Esophagus mucosa (tissue), 1 donor: ENCODE results near the gene PTPRG. TPM values are rescaled to one million over a fixed set of nuclear protein-coding genes. Genes with fewer than 3 reads are reported as not detected.

Experiments used
- ATAC-seq: fragments of 200-7000 bp; cut with Tn5 transposase; one replicate; pipeline ENCODE4 v1.9.1; 2020
- total RNA-seq: library from RNA; stranded (reverse); gene quantifications from one replicate; pipeline ENCODE4 v1.2.4, GENCODE V29; 2023
- donor health status: DM: yes; HTN: yes; CAD: no.

PTPRG gene
- total RNA-seq, 1 donor from 2014 or later, result 9.2 TPM

DNA sequence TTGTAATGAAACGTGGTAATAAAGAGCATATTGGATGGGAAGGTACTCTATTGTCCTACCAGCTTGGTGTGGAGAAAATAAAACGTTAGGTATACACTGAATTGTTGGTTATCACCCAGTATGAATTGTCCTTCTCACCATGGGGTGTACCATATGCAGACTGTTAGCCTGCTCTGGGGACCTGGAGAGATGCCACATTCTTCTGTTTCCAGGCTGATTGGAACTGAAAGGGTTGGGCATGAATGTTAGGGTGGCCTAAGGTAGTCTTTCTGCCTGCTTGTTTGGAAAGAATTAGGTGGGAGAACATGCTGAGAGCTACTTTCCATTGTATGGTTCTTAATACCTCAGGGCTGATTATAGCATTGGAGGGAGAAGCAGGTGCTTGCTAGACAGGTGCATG, 340.6 kb downstream of the PTPRG start:
- ATAC-seq, result no peak

DNA sequence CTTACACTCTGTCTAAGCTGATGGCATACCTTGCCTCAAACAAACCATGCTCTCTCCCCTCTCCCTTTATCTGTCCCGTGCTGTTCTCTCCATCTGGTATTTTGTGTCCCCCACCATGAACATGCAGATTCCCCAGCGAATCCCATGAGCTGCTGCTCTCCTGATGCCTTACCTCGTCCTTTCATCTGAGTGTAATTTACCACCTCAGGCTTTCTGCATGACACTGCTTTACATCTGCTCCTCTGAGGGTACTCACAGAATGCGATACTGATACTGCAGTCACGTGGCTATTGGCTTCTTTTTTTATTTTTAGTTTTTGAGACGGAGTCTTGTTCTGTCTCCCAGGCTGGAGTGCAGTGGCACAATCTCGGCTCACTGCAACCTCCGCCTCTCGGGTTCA, 341.7 kb downstream of the PTPRG start:
- no peak for ATAC-seq

DNA sequence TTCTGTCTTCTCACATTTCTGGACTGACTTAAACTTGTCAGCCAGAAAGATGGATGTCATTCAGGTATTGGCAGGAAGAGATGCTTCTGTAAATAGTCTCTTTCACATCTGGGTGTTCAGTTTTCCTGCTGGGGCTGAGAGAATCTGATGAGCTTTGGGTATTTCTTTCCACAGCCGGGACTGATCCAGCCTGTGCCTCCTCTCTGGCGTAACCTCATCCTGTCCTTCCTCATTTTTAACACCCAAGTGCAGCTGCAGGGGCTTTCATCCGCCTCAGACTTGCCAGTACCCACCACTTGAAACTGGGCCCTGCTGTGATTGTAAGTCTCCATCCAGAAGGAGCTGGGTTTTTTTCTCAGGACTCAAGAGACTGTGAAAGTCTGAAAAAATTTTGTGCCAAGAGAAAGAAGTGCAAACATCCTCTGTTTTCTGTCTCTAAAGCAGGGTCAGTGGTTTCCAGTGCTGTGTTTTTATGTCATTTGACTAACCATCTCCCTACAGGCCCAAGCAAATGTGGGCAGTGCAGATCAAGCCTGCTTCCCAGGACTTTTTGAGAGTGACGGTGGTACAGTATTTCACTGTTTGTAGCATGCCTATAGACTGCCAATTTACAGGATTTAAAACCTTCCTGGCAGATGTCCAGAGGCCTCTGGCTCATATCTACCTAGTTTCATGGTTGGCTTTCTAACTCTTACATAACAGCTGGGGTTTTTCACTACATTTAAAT, 342.7 kb downstream of the PTPRG start:
- ATAC-seq, result peak; percentile 47

DNA sequence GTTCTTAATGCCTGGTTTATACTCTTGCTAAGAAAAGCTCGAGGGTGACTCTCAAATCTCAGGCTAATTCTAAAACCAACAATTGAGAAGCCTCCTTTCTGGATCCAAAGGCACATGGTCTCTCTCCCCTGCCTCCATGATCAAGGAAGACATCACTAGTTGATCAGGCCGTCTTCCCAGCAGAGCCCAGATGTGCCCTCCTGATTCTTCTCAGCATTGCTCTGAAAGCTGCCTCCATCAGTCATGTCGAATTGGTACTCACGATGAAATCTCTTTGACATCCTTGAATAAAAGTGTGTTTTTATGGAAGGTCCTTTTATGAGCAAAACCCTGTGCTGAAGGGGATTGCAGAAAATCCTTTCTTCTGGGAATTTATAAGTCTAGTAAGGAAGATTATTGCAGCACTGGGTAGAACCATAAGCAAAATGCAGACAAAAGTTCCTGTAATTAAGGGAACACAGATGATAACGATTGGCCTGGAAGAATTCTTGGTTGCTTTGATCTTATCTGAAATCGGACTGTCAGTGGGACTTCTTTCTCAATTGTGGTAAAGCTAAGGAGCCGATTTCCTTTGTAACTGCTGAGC, 345.9 kb downstream of the PTPRG start:
- no peak for ATAC-seq

DNA sequence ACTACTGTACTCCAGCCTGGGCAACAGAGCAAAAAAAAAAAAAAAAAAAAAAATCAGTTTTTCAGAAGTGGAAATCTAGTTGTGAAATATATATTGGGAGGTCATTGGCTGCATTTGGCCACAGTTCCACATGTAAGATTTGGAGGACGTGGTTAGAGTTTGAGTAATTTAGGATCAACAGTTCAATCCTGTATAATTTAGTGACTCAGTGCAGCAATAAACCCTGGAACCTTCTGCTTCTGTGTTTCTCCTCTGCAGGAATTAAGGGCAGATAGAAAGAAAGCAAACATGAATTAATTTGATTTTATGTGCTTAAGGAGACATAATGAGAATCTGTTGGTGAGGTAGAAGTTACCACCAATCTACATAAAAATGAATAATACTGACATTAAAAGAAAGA, 347.0 kb downstream of the PTPRG start:
- ATAC-seq, result no peak

DNA sequence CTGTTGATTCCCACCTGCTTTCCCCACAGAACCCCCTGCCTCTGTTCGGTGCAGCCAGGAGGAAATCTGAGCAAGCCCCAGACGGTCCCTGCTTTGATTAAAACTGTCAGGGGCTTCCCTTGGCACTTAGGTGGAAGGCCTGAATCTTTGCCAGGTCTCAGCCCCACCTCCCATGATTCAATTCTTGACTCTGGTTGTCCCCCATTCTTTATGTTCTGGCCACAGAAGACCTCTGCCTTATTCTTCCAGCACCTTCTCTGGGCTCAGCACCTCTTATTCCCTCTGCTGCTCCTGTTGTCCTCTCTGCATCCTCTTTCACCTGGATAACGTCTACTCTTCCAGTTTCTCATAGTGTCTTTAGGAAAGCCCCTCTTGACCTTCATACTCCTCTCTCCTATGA, 349.4 kb downstream of the PTPRG start:
- no peak for ATAC-seq

DNA sequence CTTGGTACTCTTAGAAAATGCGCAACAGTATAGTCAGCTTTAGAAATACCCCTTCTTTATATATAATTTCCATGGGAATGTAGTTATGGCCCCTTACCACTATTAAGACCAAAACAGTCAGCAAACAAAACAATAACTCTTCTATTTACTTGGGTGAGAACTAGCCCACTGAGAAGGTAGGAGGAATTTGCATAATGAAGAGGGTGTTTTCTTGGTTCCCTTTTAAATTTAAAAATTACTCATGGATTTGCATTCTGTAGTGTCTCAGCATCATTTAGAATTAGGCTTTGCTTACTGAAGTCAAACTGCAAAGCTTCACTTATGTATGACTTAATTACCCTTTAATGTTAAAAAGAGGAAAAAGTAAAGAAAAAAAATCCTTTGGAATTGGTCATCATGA, 350.8 kb downstream of the PTPRG start:
- ATAC-seq, result no peak

DNA sequence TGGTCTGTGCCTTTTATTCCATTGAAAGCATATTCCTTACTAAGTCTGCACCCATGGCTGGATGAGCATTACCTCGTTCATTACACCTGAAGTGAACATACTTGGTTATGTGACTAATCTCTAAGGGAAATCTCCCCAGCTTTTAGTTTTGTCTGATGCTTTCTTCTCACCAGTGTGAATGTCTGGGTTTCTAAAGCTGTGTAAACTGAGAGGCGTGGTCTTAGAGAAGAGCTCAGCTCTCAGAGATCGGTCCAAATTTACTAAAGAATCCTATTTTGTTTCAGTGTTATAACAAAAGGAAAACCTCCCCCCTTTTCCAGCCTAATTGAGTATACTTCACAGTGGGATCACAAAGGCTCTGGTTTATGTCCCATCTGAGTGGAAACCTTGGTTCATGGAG, 352.3 kb downstream of the PTPRG start:
- ATAC-seq, result no peak

DNA sequence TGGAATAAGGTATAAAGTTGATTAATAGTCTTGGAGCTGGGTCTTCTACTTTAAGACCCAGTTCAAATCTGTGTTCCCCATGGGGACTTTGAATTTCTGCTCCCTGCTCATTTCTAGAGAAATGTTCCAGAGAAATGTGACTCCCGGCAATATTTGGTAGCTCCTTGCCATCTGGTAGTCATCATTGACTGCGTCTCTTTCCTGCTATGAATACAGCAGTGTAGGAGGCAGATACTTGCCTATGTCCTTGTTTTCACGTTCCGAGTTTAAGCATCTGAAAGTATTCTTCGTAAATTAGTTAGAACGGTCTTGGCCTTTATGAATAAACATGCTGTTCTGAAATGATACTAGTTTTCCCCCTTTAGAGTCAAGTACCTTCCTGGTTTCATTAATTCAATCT, 352.9 kb downstream of the PTPRG start:
- no peak for ATAC-seq

DNA sequence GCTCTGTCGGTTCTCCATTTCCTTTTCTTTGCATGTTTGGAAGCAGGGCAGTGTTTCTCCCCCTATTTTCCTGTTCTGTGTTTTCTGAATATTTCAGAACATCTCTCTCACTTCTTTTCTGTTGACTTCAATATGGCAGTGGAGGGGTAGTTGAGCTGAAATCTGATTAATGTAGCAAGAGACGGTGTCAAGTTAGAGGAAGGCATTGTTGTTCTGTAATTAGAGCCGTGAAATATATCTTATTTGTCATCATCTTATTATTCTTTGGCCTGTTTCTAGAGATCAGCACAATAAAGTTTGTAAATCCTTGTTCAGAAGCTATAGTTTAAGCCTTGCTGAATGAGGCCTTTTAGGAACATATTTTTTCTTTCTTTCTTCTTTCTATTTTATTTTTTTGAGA, 353.9 kb downstream of the PTPRG start:
- ATAC-seq, result no peak

DNA sequence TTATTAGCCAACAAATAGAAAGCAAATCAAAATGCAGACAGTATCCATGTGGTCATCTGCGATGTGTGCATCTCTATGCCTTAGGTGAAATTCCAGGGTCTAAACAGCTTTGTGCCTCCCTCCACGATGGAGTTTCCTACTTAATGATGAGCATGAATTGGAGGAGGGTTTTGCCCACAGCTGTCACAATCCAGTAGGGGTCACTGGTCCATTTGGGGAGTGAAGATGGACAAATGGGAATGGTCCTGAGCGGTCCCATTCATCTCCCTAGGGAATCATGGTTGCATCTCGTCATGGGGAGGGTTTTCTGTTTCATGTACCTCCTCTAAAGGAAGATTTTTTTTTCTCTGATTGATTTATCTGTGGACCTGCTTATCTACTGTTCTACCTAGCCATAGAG, 358.0 kb downstream of the PTPRG start:
- ATAC-seq, result no peak

DNA sequence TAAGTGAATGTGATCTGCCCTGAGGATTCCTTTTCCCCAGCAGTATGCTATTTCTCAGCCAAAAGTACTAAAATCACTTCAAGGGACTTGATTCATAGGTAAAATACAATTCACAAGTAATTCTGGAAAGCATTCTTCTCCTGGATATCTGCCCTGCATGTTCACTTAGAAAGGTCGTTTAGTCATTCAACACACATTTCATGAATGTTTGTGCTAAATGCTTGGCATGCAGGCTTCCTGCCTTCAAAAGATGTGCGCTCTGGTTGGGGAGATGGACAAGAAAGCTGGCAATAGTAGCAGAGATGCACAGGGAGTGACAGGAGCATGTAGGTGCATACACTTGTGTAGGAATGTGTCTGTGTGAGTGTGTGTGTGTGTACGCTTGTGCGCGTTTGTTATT, 360.7 kb downstream of the PTPRG start:
- no peak for ATAC-seq

DNA sequence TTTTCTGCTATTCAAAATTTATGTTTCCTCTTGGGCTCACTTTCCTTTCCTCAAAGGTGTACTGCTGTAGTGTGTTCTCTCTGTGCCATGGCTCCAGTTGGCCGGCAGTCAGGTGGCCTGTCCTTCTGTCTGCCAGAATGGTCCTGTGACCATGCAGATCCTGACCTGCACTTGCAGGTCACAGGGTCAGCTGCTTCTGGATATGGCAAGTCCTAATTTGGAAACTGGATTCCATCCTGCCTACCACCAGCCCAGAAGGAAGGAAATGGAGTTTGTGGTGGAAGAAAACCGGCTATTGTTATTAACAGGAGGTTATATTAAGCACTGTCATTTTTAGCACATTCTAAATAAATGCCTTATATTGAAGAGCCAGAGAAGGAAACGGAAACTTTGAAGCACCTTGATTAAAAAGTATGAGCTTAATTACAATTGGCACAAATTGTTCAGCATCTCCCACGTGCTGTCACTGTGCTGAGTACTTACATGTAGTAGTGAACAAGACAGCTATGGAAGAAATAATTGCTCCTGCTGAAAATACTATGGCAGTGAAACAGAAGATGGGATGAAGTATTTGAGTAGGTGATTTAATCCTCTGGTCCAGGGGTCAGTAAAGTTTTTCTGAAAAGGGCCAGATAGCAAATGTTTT, 362.8 kb downstream of the PTPRG start:
- no peak for ATAC-seq

DNA sequence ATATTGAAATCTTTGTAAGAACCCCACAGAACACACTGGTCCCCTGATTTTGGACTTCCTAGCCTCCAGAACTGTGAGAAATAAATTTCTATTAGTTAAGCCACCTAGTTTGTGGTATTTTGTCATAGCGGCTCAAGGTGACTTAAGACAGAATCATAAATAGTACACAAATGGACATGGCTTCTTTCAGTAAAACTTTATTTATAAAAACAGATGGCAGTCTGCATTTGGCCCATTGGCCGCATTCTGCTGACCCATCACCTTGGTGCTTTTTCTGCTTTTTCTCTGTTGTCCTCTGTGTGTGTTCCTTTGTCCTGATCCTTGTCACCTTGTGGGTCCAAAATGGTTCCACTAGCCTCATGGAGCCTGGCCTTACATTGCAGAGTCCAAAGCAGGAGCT, 363.6 kb downstream of the PTPRG start:
- ATAC-seq, result no peak

DNA sequence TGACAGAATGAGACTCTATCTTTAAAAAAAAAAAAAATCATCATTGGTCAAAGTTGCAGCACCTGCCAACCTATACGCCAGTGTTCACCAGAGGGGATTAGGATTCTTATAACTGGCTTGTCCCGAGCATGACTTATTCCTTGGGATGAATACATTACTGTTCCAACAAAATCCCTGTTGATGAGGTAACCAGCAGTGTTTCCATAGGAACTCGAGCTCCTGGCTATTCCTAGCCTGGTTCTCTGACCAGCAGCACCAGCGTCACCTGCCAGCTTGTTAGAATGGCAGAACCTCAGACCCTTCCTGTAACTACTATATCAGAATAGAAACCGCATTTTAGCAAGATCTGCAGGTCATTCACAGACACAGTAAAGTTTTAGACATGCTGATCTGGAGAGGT, 364.4 kb downstream of the PTPRG start:
- no peak for ATAC-seq

DNA sequence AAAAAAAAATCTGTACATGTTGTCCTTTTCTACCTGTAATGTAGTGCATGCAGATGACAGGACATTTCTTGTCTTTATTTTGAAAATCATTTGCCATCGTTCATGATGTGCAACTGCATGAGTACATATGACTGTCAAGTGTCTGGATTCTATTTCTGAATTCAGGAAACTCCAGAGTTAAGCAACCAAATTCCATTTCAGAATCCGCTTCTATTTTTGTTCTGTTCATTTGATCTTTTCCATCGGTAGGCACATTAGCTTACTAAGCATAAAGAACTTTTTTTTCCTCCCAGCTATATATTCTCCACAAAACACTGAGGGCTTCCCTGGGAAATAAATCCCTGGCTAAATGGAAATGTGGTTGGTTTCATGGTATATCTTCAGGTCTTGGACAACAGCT, 365.6 kb downstream of the PTPRG start:
- no peak for ATAC-seq

DNA sequence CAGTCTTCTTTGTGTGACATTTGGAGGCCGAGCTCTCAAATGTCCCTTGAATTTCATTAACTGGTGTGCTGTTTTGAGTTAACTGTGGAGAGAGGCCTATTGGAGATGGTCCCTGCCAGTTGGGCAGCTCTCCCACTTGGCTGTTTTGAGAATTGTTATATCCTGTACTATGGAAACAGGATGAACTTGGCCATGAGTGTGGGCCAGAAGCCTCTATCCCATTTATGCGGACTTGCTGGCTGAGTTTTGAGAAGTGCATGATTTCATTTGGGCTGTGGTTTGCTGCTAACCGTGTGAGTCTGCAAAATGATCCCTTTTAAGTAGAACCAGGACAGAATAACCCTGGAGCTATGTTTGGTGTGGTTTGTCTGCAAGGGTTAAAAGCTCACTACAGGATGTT, 366.0 kb downstream of the PTPRG start:
- no peak for ATAC-seq

DNA sequence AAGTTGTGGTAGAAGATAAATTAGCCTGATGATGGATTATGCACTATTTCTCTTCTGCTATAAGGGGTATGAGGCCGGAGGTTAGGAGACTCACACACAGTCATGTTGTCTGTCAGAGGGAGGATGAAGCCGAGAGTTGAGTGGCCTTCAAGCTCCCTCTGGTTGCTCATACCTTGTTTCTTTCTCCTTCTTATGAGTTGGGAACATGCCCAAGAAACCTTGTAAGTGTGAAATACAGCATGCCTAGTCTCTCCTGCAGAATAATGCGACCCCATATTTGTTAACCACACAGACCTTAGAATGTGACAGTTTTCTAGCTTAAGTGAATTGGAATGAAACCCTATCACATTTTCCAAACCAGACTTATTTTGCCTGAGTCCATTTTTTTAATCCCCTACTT, 366.7 kb downstream of the PTPRG start:
- no peak for ATAC-seq

DNA sequence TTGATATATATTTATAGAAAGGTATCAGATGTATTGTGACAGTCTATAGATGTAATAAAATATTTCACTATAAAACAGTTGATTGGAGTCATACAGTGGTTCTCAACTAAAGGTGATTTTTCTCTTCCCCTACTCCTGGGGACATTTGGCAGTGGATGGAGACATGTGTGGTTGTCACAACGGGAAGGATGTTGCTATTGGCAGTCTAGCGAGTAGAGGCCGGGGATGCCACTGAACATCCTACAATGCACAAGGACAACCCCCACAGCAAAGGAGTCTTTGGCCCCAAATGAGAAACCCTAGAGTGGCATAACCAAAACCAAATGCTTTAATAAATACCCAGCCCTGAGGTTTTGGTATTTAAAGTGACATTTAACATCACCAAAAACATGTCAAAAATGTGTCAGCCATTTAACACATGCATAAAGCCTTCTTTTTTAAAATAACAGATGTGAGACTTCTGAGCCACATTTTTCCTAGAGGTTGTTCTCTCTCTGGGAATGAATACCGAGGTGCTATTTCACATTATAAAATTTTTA, 367.5 kb downstream of the PTPRG start:
- ATAC-seq, result no peak

DNA sequence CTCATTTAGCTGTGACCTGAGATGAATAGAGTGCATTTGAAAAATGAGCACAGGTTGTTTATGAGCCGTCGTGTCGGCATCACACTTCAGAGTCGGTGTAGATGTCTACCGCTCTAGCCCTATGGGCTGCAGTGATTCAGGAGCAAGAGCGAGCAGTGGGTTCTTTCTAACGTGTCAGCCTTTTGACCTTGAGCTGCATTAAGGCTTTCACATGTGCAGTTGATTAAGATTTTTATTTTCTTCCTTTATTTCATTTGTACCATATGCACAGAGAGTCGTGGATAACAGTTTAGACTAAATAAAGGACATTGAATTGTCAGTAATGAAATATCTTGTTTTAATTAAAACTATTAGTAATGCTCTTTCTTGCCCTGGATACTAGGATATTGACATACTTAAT, 368.2 kb downstream of the PTPRG start:
- no peak for ATAC-seq

DNA sequence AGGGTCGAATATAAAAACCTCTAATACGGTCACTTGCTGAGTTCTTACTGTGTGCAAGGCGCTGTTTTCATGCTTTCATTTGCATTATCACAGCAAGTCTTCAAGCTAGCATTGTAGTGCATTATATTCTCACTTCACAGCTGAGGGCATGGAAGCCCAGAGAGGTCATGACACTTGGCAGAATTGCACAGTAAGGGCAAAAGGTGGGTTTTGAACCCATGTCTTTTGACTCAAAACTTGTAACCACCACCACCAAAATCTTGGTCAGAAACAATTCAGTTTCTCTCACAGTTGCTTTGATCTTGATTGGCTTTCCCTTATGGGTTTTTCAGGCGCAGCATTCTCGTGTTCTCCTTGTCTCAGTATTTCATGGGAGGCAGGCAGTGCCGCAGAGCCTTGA, 371.1 kb downstream of the PTPRG start:
- ATAC-seq, result no peak

DNA sequence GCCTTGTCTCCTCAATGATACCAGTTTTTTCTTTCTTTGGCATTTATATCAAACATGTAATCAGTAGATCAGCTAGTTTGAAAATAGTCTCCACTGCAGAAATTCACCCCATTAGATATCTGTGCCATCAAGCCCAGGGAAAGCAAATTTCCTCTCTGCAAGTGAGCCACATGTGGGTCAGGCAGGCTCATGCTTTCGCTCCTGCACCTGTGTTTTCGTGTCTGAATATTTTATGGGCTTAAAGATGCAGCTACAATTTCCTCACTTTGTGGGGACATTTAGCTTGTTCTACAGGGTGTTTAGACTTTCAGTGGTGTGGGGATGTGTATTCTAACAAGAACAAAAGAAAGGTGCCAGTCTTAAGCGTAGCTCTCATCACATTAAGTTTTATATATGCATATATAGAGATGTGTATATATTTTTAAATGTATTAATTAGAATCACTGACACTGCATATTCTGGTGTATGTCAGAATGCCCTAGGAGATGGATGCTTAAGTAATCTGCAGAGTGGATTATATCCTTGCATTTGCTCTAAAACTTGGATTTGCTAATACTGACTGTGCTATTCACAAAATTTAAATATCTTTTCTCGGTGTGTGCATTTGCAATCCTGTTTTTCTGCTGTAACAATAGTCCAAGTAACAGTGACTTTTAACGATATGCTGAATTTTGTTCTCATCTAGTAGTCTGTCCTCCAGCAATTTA, 372.6 kb downstream of the PTPRG start:
- no peak for ATAC-seq

DNA sequence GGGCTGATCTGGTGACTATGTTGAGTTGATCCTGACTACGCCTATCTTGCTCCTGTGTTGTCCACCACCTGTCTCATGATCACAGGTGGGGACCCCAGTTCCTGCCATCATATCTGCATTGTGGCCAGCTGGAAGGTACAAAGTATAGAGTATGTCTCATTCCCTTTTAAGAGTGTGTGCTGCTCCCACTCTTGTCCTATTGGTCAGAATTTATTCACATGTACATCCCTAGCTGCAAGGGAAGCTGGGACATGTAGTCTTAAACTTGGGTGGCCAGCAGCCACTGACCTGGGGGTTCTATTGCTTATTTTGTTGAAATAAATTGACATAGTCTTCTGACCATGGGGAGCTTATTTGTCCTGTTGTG, 373.1 kb downstream of the PTPRG start:
- no peak for ATAC-seq

DNA sequence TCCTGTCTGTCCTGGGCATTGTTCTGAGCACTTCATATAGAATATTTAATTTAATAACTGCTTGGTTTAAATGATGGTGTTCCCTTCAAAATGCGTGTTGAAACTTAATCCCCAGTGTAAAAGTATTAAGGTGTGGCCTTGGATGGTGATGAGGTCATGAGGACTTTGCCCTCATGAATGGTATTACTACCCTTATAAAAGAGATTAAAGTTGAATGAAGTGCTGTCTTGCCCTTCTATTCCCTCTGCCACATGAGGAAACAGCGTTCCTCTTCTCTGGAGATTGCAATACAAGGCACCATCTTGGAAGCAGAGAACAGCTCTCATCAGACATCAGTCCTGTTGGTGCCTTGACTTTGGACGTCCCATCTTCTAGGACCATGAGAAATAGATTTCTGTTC, 374.4 kb downstream of the PTPRG start:
- no peak for ATAC-seq
